Body of pancreas (tissue), 4 donors: Measurements from ENCODE around the gene ACKR3.

Source experiments
- CTCF ChIP-seq, 7 experiments: fragments of 450-650 bp in 4 of 7; fragments of 200-600 bp in 3 of 7; sonication (generic) in 3 of 7; IDR thresholded peaks; one replicate each; pipeline ENCODE4 v1.5.1; 2016 to 2019; ENCODE audit warnings: antibody characterized with exemption in 7 of 7
- POLR2A ChIP-seq, 3 donors: fragments of 450-650 bp; IDR thresholded peaks; one replicate each; pipeline ENCODE4 v1.6.1; 2016; ENCODE audit warnings: antibody characterized with exemption in 3 of 3, mild to moderate bottlenecking in 2 of 3

GRCh38 chr2:236529606-236530005 lies 40.0 kb upstream of the ACKR3 start:
- TF ChIP-seq CTCF (IDR thresholded peaks at IDR 0.05) (no peak), POLR2A (IDR thresholded peaks at IDR 0.05) (no peak)
